Gastrocnemius medialis (tissue), 4 donors: ENCODE results near the gene ERCC4. TPM values are rescaled to one million over a fixed set of nuclear protein-coding genes. Genes with fewer than 3 reads are reported as not detected.

ENCODE experiments used
- ATAC-seq, 2 donors: fragments of 150-250 bp; one replicate each; pipeline ENCODE4 v1.9.1; 2016
- DNase-seq, 2 donors: peaks; one replicate each; pipeline ENCODE4 v3.0.0-alpha.2; 2019
- H3K27ac ChIP-seq, 4 donors: fragments of 200-600 bp; sonication (generic); 1 replicate in 1 of 4; 2 replicates in 3 of 4; pipeline ENCODE4 v1.5.1; 2016 to 2018; ENCODE audit warnings: mild to moderate bottlenecking in 2 of 4, moderate library complexity in 1 of 4
- H3K27me3 ChIP-seq, 3 donors: fragments of 200-600 bp; sonication (generic) in 2 of 3; 1 replicate in 1 of 3; 2 replicates in 2 of 3; pipeline versions ENCODE4 v1.5.1 to v1.6.0; 2016 to 2019; ENCODE audit warnings: mild to moderate bottlenecking in 1 of 3, moderate library complexity in 1 of 3
- H3K36me3 ChIP-seq, 2 donors: fragments of 200-600 bp; sonication (generic) in 1 of 2; one replicate each; pipeline ENCODE4 v1.5.1; 2017 to 2018
- H3K4me1 ChIP-seq, 2 donors: fragments of 200-600 bp; sonication (generic) in 1 of 2; one replicate each; pipeline ENCODE4 v1.5.1; 2016 to 2017; ENCODE audit warnings: mild to moderate bottlenecking in 2 of 2
- H3K4me3 ChIP-seq, 4 donors: fragments of 200-600 bp; sonication (generic) in 3 of 4; 1 replicate in 1 of 4; 2 replicates in 3 of 4; pipeline ENCODE4 v1.5.1; 2016 to 2019; ENCODE audit warnings: mild to moderate bottlenecking in 2 of 4
- H3K9me3 ChIP-seq, 3 donors: fragments of 200-600 bp; sonication (generic) in 2 of 3; 1 replicate in 1 of 3; 2 replicates in 2 of 3; pipeline ENCODE4 v1.5.1; 2016 to 2019
- POLR2A ChIP-seq, 2 donors: fragments of 450-650 bp; IDR thresholded peaks; one replicate each; pipeline ENCODE4 v1.6.1; 2017; ENCODE audit warnings: antibody characterized with exemption in 2 of 2, mild to moderate bottlenecking in 2 of 2, moderate library complexity in 2 of 2
- in situ Hi-C, 4 donors: fragments of 200-750 bp; cut with MboI; loops; one replicate each; pipeline versions ENCODE4 v1.15.0 to v1.8.0; 2017; ENCODE audit warnings: low sequenced_read_pairs in 4 of 4
- intact Hi-C: fragments of 100-400 bp; cut with DNase I; formaldehyde crosslinking; loops from one replicate; pipeline ENCODE4 v1.15.1; 2023; ENCODE audit warnings: low total_unique reads
- total RNA-seq, 4 donors: library from RNA; depleted of rRNA; stranded (reverse); fragments of >200 nt; gene quantifications; one replicate each; pipeline versions ENCODE4 v1.1.0 to v1.2.3, GENCODE V29; 2016
- TF ChIP-seq, protein P1 (sequence below), 5 experiments: fragments of 450-650 bp in 3 of 5; fragments of 200-600 bp in 2 of 5; sonication (generic) in 2 of 5; IDR thresholded peaks in 4 of 5; conservative IDR thresholded peaks in 1 of 5; 1 replicate in 4 of 5; 2 replicates in 1 of 5; pipeline ENCODE4 v1.5.1; 2016 to 2019; ENCODE audit warnings: antibody characterized with exemption in 5 of 5, mild to moderate bottlenecking in 3 of 5, moderate library complexity in 3 of 5

ERCC4 gene
- total RNA-seq, 4 donors from 2014 or later: 7.1 to 11.5 (median 8.4) TPM

DNA sequence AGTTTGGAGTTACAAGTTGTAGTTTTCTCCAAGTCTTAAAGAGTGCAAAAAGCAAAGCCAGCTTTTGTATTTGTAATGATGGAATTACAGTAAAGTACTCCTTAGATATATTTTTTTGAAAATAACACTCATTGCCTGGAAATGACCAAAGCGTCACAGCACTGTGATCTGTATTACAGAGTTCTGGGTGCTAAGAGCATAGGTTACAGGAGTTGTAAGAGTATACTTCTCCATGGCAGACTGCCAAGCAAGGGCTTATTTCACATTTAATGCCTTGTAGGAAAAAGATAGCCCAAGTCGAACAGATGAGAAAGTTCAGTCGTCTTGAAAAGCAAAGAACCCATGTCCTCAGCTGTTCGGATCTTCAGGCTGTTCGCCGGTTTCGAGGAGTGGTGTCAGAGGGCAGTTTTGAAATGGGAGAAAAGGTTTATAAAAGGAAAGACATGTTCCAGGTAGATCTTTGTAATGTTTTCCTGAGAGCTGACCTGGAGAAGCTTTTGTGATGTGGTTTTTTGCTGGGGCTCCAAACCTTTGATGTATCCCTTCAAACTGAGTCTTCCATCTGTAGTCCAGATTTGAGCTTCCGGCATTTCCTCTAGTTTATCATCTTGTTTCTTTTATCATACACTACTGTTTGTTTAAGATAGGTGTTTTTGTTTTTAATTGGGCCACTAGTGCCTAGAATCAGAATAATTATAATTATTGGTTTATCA lies 41.3 kb downstream of the ERCC4 start:
- no peaks in the 10 kb centered on the region for H3K36me3 ChIP-seq
- ATAC-seq (peak; percentile 54 to 66), DNase-seq (peak in 1 of 2 donors; percentile 22)
- H3K4me3 ChIP-seq: peak overlapping the region in 1 of 4 donors; percentile 31
- in situ Hi-C loops: no loop called here
- TF ChIP-seq, protein P1, sequence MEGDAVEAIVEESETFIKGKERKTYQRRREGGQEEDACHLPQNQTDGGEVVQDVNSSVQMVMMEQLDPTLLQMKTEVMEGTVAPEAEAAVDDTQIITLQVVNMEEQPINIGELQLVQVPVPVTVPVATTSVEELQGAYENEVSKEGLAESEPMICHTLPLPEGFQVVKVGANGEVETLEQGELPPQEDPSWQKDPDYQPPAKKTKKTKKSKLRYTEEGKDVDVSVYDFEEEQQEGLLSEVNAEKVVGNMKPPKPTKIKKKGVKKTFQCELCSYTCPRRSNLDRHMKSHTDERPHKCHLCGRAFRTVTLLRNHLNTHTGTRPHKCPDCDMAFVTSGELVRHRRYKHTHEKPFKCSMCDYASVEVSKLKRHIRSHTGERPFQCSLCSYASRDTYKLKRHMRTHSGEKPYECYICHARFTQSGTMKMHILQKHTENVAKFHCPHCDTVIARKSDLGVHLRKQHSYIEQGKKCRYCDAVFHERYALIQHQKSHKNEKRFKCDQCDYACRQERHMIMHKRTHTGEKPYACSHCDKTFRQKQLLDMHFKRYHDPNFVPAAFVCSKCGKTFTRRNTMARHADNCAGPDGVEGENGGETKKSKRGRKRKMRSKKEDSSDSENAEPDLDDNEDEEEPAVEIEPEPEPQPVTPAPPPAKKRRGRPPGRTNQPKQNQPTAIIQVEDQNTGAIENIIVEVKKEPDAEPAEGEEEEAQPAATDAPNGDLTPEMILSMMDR (IDR thresholded peaks at IDR 0.05 in 4 of 5, conservative IDR thresholded peaks at IDR 0.05 in 1 of 5): no peak
- no peak for TF ChIP-seq POLR2A (IDR thresholded peaks at IDR 0.05)
- H3K4me1 ChIP-seq: peaks cover 9 to 23% of the 10 kb centered on the region in 2 donors
- no peaks in the 10 kb centered on the region for H3K9me3 ChIP-seq
- peak overlapping the region in 3 of 4 donors; percentile 37 to 60 (median 37) for H3K27ac ChIP-seq
- no peaks in the 10 kb centered on the region for H3K27me3 ChIP-seq
- intact Hi-C loops: no loop called here

DNA sequence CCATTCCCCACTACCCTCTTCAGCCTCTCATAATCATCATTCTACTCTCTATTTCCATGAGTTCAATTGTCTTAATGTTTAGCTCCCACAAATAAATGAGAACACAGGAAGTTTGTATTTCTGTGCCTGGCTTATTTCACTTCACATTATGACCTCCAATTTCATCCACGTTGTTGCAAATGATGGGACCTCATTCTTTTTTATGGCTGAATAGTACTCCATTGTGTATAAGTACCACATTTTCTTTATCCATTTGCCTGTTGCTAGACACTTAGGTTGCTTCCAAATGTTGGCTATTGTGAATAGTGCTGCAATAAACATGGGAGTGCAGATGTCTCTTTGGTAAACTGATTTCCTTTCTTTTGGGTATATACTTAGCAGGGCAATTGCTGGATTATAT lies 42.3 kb downstream of the ERCC4 start:
- no peaks in the 10 kb centered on the region for H3K27me3 ChIP-seq
- H3K36me3 ChIP-seq: no peaks in the 10 kb centered on the region
- intact Hi-C loops (no loop called here), in situ Hi-C loops (no loop called here)
- no peak overlapping the region for H3K27ac ChIP-seq
- no peaks in the 10 kb centered on the region for H3K9me3 ChIP-seq
- no peak for TF ChIP-seq POLR2A (IDR thresholded peaks at IDR 0.05)
- TF ChIP-seq, protein P1 (IDR thresholded peaks at IDR 0.05 in 4 of 5, conservative IDR thresholded peaks at IDR 0.05 in 1 of 5): no peak
- DNase-seq (no peak), ATAC-seq (no peak)
- H3K4me3 ChIP-seq: no peak overlapping the region
- H3K4me1 ChIP-seq: peaks cover 8 to 19% of the 10 kb centered on the region in 2 donors

DNA sequence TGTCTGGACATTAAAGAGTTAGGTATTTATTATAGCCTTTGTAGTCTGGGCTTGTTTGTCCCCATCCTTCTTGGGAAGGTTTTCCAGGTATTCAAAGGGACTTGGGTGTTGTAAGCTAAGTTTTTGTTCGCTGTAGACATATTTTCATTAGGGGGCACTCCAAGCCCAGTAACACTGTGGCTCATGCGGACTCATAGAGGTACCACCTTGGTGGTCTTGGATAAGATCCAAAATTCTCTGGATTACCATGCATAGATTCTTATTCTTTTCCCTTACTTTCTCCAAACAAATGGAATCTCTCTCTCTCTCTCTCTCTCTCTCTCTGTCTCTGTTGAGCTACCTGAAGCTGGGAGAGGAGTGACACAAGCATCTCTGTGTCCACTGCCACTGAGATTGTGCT lies 48.9 kb downstream of the ERCC4 start:
- no peak overlapping the region for H3K27ac ChIP-seq
- intact Hi-C loops: no loop called here
- H3K4me3 ChIP-seq: no peak overlapping the region
- in situ Hi-C loops: no loop called here
- H3K9me3 ChIP-seq: peaks cover 0 to 3% (median 0%) of the 10 kb centered on the region in 3 donors
- no peak for DNase-seq
- no peaks in the 10 kb centered on the region for H3K27me3 ChIP-seq
- no peak for ATAC-seq
- H3K36me3 ChIP-seq: no peaks in the 10 kb centered on the region
- TF ChIP-seq, protein P1 (IDR thresholded peaks at IDR 0.05 in 4 of 5, conservative IDR thresholded peaks at IDR 0.05 in 1 of 5): no peak
- TF ChIP-seq POLR2A (IDR thresholded peaks at IDR 0.05): no peak
- H3K4me1 ChIP-seq: no peaks in the 10 kb centered on the region

DNA sequence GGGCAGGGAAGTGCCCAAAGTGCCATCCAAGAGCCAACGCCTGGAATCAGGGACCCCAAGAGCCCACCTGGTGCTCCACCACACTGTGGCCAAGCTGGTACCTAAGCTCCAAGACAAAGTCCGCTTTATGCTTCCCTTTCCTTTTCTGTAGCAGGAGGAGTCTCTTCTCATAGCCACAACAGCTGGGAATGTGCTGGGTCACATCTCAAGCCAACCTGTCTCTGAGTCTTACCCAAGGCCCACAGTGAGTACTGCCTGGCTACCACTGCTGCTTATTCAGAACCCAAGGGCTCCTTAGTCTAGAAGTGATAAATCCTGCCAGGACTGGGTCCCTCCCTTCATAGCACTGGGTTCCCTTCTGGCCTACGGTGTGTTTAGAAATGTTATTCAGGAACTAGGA lies 49.8 kb downstream of the ERCC4 start:
- no peaks in the 10 kb centered on the region for H3K4me1 ChIP-seq
- no peak for DNase-seq
- H3K36me3 ChIP-seq: no peaks in the 10 kb centered on the region
- no peak overlapping the region for H3K27ac ChIP-seq
- no peak for TF ChIP-seq POLR2A (IDR thresholded peaks at IDR 0.05)
- TF ChIP-seq, protein P1 (IDR thresholded peaks at IDR 0.05 in 4 of 5, conservative IDR thresholded peaks at IDR 0.05 in 1 of 5): no peak
- intact Hi-C loops (no loop called here), in situ Hi-C loops (no loop called here)
- H3K27me3 ChIP-seq: no peaks in the 10 kb centered on the region
- H3K9me3 ChIP-seq: peaks cover 0 to 3% (median 0%) of the 10 kb centered on the region in 3 donors
- ATAC-seq: no peak
- no peak overlapping the region for H3K4me3 ChIP-seq
